Inflammatory macrophage (primary cell): ENCODE measurements around the gene VMP1.
"Not testable (repeated sequence)": the region's sequence is repeated elsewhere in the genome, so short reads cannot be mapped to it uniquely, and the experiment has no call there.

Source experiments
- DNase-seq, 2 donors: peaks; one replicate each; pipeline ENCODE4 v3.0.0-alpha.2; 2020 to 2022

Gene VMP1

GRCh38 chr17:59756236-59756818, 48.9 kb downstream of the VMP1 start:
- no peak for DNase-seq

DNA sequence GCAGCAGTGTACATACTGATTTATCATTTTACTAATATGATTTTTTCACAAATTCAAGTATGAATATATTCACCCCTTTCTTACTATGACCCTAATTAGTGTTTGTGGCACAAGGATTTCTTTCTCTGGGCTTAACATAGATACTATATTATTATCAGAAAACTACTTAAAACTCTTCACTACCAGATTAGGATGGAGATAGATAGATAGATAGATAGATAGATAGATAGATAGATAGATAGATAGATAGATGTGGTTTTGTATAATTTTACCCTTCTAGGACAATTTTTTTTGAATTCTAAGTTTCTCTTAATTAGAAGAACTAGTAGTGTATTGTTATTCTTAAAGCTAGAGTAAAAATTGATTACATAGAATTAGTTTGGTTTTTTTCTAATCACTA, 49.6 kb downstream of the VMP1 start:
- no peak for DNase-seq

- DNase-seq, result no peak
Observed at GRCh38 chr17:59757470-59757869, 50.0 kb downstream of the VMP1 start.

DNA sequence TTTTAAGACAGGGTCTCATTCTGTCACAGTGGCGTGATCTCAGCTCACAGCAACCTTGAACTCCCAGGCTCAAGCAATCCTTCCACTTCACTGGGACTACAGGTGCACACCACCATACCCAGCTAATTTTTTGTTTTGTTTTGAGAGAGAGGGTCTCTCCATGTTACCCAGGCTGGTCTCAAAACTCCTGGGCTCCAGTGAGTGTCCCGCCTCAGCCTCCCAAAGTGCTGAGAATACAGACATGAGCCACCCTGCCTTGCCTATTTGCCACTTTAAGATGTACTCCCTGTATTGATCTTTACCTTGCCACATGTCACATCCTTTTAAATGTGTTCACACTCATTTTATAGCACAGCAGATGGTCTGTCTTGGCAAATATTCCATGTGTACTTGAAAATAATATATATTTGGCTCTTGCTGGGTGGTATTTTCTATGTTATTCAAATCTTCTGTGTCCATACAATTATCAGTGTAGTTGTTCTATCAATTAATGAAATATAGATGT, 50.5 kb downstream of the VMP1 start:
- no peak for DNase-seq

DNA sequence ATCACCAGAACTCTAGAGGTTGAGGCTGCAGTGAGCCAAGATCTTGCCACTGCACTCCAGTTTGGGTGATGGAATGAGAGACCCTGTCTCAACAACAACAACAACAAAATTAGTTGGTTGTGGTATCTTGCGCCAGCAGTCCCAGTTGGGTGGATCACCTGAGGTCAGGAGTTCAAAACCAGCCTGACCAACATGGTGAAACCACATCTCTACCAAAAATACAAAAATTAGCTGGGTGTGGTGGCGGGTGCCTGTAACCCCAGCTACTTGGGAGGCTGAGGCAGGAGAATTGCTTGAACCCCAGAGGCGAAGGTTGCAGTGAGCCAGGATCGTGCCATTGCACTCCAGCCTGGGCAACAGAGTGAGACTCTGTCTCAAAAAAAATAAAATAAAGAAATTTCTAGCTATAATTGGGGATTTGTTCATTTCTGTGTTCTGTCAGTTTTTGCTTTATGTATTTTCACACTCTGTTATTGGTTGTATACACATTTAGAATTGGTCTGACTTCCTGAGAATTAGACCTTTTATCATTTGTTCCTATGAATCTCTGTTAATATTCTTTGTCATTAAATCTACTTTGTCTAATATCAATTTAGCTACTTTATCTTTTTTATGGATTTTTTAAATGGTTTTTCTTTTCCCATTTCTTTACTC, 51.7 kb downstream of the VMP1 start:
- DNase-seq, result not testable (repeated sequence)

GRCh38 chr17:59760160-59760559, 52.7 kb downstream of the VMP1 start:
- peak in 1 of 2 donors; percentile 62 for DNase-seq

- DNase-seq, result no peak
Observed at GRCh38 chr17:59761385-59762048, 54.1 kb downstream of the VMP1 start.

- peak in 1 of 2 donors; percentile 21 for DNase-seq
Observed at GRCh38 chr17:59762049-59762823, 54.8 kb downstream of the VMP1 start.

GRCh38 chr17:59762824-59763374, 55.4 kb downstream of the VMP1 start:
- DNase-seq, result no peak

- peak in 1 of 2 donors; percentile 27 for DNase-seq
Observed at GRCh38 chr17:59763861-59764260, 56.4 kb downstream of the VMP1 start.

- DNase-seq, result no peak
Observed at GRCh38 chr17:59764292-59764741, 56.9 kb downstream of the VMP1 start.

GRCh38 chr17:59765038-59765437, 57.6 kb downstream of the VMP1 start:
- DNase-seq, result no peak

DNA sequence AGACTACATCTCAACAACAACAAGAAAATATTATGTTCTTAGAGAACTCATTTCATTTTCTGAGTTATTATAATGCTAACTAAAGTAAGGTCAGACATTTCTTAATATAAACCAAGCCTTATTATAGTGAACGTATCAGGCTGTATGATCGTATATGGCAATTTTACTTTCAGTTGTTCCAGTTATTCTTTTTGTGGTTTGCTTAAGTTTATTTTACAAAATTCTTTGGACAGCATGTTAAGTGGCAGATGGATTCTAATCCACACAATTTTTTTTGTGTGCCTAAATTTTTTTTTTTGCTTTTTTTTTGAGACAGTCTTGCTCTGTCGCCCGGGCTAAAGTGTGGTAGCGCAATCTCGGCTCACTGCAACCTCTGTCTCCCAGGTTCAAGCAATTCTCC, 59.0 kb downstream of the VMP1 start:
- DNase-seq, result no peak

DNA sequence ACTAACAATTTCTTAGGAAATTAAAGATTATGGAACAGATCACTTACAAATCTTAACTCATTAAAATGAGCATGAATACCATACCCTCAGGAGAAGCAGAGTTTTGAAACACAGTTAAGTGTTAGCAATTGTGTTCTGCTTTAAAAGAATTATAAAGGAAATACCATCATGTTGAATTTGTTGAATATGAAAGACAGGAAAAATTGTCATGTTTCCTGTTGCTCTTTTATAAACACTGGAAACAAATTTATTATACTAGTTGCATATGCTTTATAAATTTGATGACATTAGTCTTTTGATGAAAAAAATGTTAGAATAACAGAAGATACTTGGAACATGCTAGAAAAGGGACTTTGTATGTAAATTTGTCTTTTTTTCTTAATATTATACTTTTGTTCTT, 59.7 kb downstream of the VMP1 start:
- DNase-seq, result no peak

DNA sequence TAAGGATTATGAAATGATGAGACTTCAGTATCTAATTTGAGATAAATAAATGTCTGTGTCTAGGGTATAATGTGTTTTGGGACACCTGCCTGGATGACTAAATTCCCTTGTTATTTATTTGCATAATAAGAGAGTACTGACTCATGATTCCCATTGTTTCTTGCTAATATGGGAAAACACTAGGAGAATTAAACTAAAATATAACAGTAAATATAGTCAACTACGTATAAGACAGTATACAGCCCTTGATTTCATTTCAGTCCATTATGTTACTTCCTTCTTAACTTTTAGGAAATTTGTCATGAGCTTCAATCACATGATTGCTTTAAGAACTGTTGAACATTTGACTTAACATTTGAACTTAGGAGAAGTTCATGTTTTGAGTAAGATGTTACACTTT, 62.4 kb downstream of the VMP1 start:
- DNase-seq, result peak; percentile 49 to 85

- DNase-seq, result no peak
Observed at GRCh38 chr17:59771093-59771492, 63.6 kb downstream of the VMP1 start.

GRCh38 chr17:59775786-59776350, 68.4 kb downstream of the VMP1 start:
- no peak for DNase-seq

DNA sequence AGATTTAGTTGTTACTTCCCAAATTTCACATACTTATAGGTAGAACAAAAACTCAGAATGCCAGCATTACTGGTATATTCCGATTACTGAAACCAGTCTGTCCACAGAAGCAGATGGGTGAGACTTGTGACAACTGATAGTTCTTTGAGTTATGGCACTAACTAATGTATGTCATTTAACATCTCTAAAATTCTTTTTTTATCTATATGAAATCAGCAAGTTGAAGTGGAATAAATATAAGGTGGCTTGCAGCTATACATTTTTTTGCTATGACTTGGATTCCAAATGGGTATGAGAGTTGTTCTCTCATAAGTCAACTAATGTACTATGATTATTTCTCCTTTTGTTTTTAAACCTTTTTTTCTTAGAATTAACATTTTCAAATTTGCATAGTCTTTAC, 69.1 kb downstream of the VMP1 start:
- no peak for DNase-seq

- DNase-seq, result no peak
Observed at GRCh38 chr17:59777033-59777432, 69.6 kb downstream of the VMP1 start.

DNA sequence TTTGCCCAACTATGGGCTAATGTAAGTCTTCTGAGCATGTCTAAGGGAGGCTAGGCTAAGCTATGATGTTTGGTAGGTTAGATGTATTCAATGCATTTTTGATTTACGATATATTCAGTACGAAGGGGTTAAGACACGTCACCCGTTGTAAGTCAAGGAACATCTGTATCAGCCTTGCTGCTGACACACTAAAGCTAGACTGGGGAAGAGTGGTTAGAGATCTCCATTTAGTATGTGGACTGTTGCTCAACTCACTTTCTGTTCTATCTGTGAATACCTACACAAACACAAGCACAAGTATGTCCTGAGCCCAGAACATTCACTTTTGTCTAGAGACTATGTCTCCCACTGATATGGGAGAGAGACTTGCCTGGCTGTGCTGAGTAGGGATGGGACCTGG, 71.5 kb downstream of the VMP1 start:
- no peak for DNase-seq

- DNase-seq, result no peak
Observed at GRCh38 chr17:59779521-59779920, 72.1 kb downstream of the VMP1 start.

DNA sequence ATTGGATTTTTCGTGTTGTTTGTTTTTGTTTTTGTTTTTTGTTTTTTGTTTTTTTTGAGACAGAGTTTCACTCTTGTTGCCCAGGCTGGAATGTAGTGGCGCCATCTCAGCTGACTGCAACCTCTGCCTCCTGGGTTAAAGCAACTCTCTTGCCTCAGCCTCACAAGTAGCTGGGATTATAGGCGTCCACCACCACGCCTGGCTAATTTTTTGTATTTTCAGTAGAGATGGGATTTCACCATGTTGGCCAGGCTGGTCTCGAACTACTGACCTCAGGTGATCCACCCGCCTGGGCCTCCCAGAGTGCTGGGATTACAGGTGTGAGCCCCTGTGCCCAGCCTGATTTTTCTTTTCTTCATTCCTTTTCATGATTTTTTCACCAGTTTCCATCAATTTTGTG, 73.1 kb downstream of the VMP1 start:
- DNase-seq, result not testable (repeated sequence)
